ENCODE data around the gene POLR3GL. TPM values are rescaled to one million over a fixed set of nuclear protein-coding genes. Genes with fewer than 3 reads are reported as not detected.
A peak's percentile ranks its signal among the peaks of the same experiment; 100 is the strongest.

The POLR3GL gene
- total and polyA plus RNA-seq, 10 of the 15 experiments (the other 5 are each of a cell fraction or from before 2014, with no cell fraction given): 12.8 to 47.0 (median 26.6) TPM

DNA sequence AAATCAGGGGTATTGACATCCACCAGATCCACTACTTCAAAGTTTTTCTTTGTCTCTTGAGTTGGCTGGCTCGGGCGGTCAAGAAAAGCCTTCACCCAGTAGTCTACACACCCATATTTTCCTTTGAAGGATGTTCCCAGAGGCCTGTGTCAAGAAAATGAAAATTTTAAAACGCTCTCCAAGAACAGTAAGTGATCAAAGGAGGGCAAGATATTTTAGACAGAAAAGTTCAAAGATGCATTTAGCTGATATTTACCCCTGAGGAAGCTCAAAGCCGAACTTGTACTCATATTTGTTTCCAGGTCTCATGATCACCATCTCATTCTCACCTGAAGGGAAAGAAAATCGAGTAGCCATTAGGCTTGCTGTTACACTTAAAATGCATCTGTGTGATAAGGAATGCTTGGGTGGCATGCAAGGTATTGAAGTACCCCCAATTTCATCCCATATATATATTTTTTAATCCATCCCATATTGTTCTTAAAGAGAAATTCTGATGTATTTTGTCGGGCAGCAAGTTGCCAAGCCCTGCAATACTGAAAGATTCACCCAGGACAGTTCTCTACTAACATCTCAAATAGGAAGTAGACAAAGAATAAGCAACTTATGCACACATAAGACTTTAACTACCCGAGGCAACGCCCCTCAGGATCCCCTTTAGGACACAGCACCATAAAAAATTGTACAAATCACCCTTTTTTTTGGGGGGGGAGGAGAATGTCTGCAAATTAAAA, 30.8 kb downstream of the POLR3GL start:
- H3K79me2 ChIP-seq (ENCODE audit: control insufficient read depth, insufficient read depth, low read length): peaks cover 15% of the 10 kb centered on the region
- no peaks in the 10 kb centered on the region for H3K9me3 ChIP-seq (replicated peaks; ENCODE audit: control insufficient read depth, insufficient read depth, low read length)
- peak overlapping the region; percentile 40; the same call in 1 of the 2 replicates for H2AFZ ChIP-seq (ENCODE audit: control insufficient read depth, low read depth, low read length)
- TF ChIP-seq MYC (IDR thresholded peaks at IDR 0.05; ENCODE audit: insufficient read depth, insufficient read length, insufficient replicate concordance, low read length, severe bottlenecking) (no peak), CHD1 (IDR thresholded peaks at IDR 0.05; ENCODE audit: low read depth, low read length) (0 out of 2 replicates have a peak, but pooled peaks have one; percentile 46), SMAD5 (IDR thresholded peaks at IDR 0.05; ENCODE audit: low read depth) (peak; percentile 46; the same call in 1 of the 2 replicates)
- ChIA-PET POLR2A (interaction anchor here (1.1 to 4.1 kb wide), 5 partner anchors 10 to 68 kb away, joined by 3 to 82 read pairs (median 12); partner anchors contain the start of gene RBM8A), RAD21 (ENCODE audit: unreplicated experiment) (interaction anchor here (1.1 to 7.4 kb wide), 3 partner anchors 13 to 33 kb away, joined by 3 to 100 read pairs (median 6); no protein-coding TSS in a partner anchor), SMC1A (ENCODE audit: uncharacterized antibody, unreplicated experiment) (interaction anchor here (1.1 to 12.5 kb wide), 4 partner anchors 8 to 41 kb away, joined by 3 to 244 read pairs (median 10); no protein-coding TSS in a partner anchor), CTCF (interaction anchor here (0.7 to 12.2 kb wide), 4 partner anchors 12 to 104 kb away, joined by 3 to 196 read pairs (median 4); no protein-coding TSS in a partner anchor)
- in situ Hi-C loops (cut with MboI) (no loop called here), intact Hi-C loops (cut with micrococcal nuclease; ENCODE audit: unreplicated experiment) (no loop called here)
- DNase-seq (ENCODE audit: low read depth, low spot score): no peak
- no peaks in the 10 kb centered on the region for H3K27me3 ChIP-seq (replicated peaks in 1 of 2; ENCODE audit: control insufficient read depth in 2 of 2, insufficient read depth in 2 of 2, low read length in 1 of 2)
- peak overlapping the region; percentile 81 for H3K4me3 ChIP-seq
- peak overlapping the region; percentile 75 for H3K9ac ChIP-seq (ENCODE audit: control insufficient read depth, insufficient read depth, low read length)
- H3K4me1 ChIP-seq (ENCODE audit: control insufficient read depth, insufficient read depth, low read length): peaks cover 8% of the 10 kb centered on the region
- BruUV-seq (replicated peaks): TSS peak; percentile 69
- peak overlapping the region; percentile 86 for H3K4me2 ChIP-seq (ENCODE audit: control insufficient read depth, insufficient read depth)
- WGBS (ENCODE audit: insufficient coverage, insufficient replicate concordance, low lambda C conversion rate, missing lambda C conversion rate): 9% methylated on average over 8 of the region's 8 CpGs
- peaks cover 0 to 3% of the 10 kb centered on the region in 2 experiments; a peak in 2 of 4 replicates for H3K36me3 ChIP-seq (ENCODE audit: control insufficient read depth in 2 of 2, insufficient read depth in 2 of 2, low read length in 1 of 2)
- no peaks in the 10 kb centered on the region for H4K20me1 ChIP-seq (ENCODE audit: control insufficient read depth, insufficient read depth)
- FAIRE-seq: no peak
- H3K27ac ChIP-seq (ENCODE audit: control insufficient read depth, insufficient read depth): peak overlapping the region; percentile 67
- 0 out of 3 replicates have a peak, but pooled peaks have one; percentile 13 for ATAC-seq

DNA sequence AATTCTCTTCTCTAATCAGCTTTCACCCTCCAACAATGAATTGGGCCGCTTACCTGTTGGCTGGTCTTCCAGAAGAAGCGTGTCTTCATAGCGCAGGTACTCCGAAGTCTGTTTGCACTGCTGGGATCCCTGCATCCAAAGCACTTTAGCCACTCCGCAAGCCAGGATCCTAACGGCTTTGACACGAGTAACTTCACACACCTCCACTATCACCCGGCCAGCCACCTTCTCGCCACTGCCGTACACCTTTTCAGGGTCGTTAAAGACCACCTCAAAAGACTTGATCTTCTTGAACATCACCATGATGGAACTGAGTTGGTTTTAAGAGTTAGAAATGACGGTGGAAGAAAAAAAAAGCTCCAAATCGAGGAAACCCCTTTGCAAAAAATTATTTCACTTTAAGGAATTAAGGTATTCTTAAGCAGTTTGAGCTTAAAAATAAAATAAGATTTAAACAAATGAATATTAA, 31.5 kb downstream of the POLR3GL start:
- ChIA-PET CTCF (interaction anchor here (0.8 to 12.2 kb wide), 5 partner anchors 11 to 151 kb away, joined by 3 to 196 read pairs (median 4); partner anchors contain the start of genes LIX1L and NUDT17), SMC1A (ENCODE audit: uncharacterized antibody, unreplicated experiment) (interaction anchor here (1.1 to 12.5 kb wide), 4 partner anchors 9 to 41 kb away, joined by 3 to 244 read pairs (median 10); no protein-coding TSS in a partner anchor), POLR2A (interaction anchor here (1.1 to 4.1 kb wide), 7 partner anchors 11 to 137 kb away, joined by 3 to 82 read pairs (median 12); partner anchors contain the start of genes ANKRD34A, PIAS3, POLR3GL and RBM8A), RAD21 (ENCODE audit: unreplicated experiment) (interaction anchor here (0.9 to 7.4 kb wide), 6 partner anchors 9 to 38 kb away, joined by 3 to 100 read pairs (median 3); partner anchors contain the start of gene LIX1L)
- peaks cover 0 to 3% of the 10 kb centered on the region in 2 experiments; a peak in 2 of 4 replicates for H3K36me3 ChIP-seq (ENCODE audit: control insufficient read depth in 2 of 2, insufficient read depth in 2 of 2, low read length in 1 of 2)
- FAIRE-seq (no peak), ATAC-seq (peak; percentile 7), DNase-seq (ENCODE audit: low read depth, low spot score) (no peak)
- H3K27me3 ChIP-seq (replicated peaks in 1 of 2; ENCODE audit: control insufficient read depth in 2 of 2, insufficient read depth in 2 of 2, low read length in 1 of 2): no peaks in the 10 kb centered on the region
- peaks cover 8% of the 10 kb centered on the region for H3K4me1 ChIP-seq (ENCODE audit: control insufficient read depth, insufficient read depth, low read length)
- peak overlapping the region; percentile 86 for H3K4me2 ChIP-seq (ENCODE audit: control insufficient read depth, insufficient read depth)
- H3K9me3 ChIP-seq (replicated peaks; ENCODE audit: control insufficient read depth, insufficient read depth, low read length): no peaks in the 10 kb centered on the region
- no peaks in the 10 kb centered on the region for H4K20me1 ChIP-seq (ENCODE audit: control insufficient read depth, insufficient read depth)
- H3K27ac ChIP-seq (ENCODE audit: control insufficient read depth, insufficient read depth): peak overlapping the region; percentile 67
- in situ Hi-C loops (cut with MboI) (no loop called here), intact Hi-C loops (cut with micrococcal nuclease; ENCODE audit: unreplicated experiment) (no loop called here)
- peak overlapping the region; percentile 81 for H3K4me3 ChIP-seq
- peaks cover 15% of the 10 kb centered on the region for H3K79me2 ChIP-seq (ENCODE audit: control insufficient read depth, insufficient read depth, low read length)
- under 1% methylated on average over 13 of the region's 13 CpGs for WGBS (ENCODE audit: insufficient coverage, insufficient replicate concordance, low lambda C conversion rate, missing lambda C conversion rate)
- peak overlapping the region; percentile 75 for H3K9ac ChIP-seq (ENCODE audit: control insufficient read depth, insufficient read depth, low read length)
- BruUV-seq (replicated peaks): no TSS peak
- H2AFZ ChIP-seq (ENCODE audit: control insufficient read depth, low read depth, low read length): peak overlapping the region; percentile 40
- TF ChIP-seq JUND (IDR thresholded peaks at IDR 0.05; ENCODE audit: low read depth, low read length) (no peak), IRF3 (IDR thresholded peaks at IDR 0.05) (no peak), PAX5 (IDR thresholded peaks at IDR 0.05; ENCODE audit: borderline replicate concordance, low read depth, low read length) (no peak), ASH2L (IDR thresholded peaks at IDR 0.05; ENCODE audit: borderline replicate concordance, low read depth) (peak; percentile 38; the same call in 1 of the 2 replicates), WRNIP1 (IDR thresholded peaks at IDR 0.05; ENCODE audit: borderline replicate concordance, low read depth, low read length) (no peak), POLR2A (IDR thresholded peaks at IDR 0.05; ENCODE audit: low read depth, low read length) (peak; percentile 71), HCFC1 (IDR thresholded peaks at IDR 0.05; ENCODE audit: low read length) (no peak), MLLT1 (IDR thresholded peaks at IDR 0.05) (peak; percentile 89), MTA3 (IDR thresholded peaks at IDR 0.05; ENCODE audit: borderline replicate concordance, low read length) (peak; percentile 17; the same call in 1 of the 2 replicates)

Measured in GM12878 (cell line).